DOHH2 (cell line): ENCODE measurements around the gene PRKD3.

Experiments used
- H3F3A ChIP-seq: fragments of 200-600 bp; sonication (generic), shearing (Covaris generic); 2 replicates; pipeline ENCODE4 v1.6.0; 2016; ENCODE audit warnings: antibody characterized with exemption, mild to moderate bottlenecking; ENCODE audit not compliant: control insufficient read depth, insufficient read depth
- H3K27ac ChIP-seq: fragments of 200-600 bp; sonication (generic); 2 replicates; pipeline ENCODE4 v1.5.1; 2014; ENCODE audit warnings: low read depth, mild to moderate bottlenecking, low read length, moderate library complexity
- H3K27me3 ChIP-seq: fragments of 200-600 bp; sonication (generic); 2 replicates; pipeline ENCODE4 v1.6.1; 2014; ENCODE audit warnings: mild to moderate bottlenecking, low read length, mixed read lengths; ENCODE audit not compliant: control insufficient read depth
- H3K36me3 ChIP-seq: fragments of 200-600 bp; sonication (generic); 2 replicates; pipeline ENCODE4 v1.6.1; 2014; ENCODE audit warnings: mild to moderate bottlenecking, low read length, moderate library complexity, mixed read lengths; ENCODE audit not compliant: control insufficient read depth
- H3K4me1 ChIP-seq: fragments of 200-600 bp; sonication (generic); 2 replicates; pipeline ENCODE4 v1.6.1; 2014; ENCODE audit warnings: mild to moderate bottlenecking, low read length, mixed read lengths; ENCODE audit not compliant: control insufficient read depth
- H3K4me2 ChIP-seq: fragments of 200-600 bp; sonication (generic); 2 replicates; pipeline ENCODE4 v1.6.0; 2014; ENCODE audit warnings: mild to moderate bottlenecking, low read length, moderate library complexity
- H3K4me3 ChIP-seq: fragments of 200-600 bp; sonication (generic); 2 replicates; pipeline ENCODE4 v1.5.1; 2014; ENCODE audit warnings: mild to moderate bottlenecking, low read length, mixed read lengths
- H3K79me2 ChIP-seq: fragments of 200-600 bp; sonication (generic); 2 replicates; pipeline ENCODE4 v1.6.1; 2014; ENCODE audit warnings: mild to moderate bottlenecking, low read length, mixed read lengths; ENCODE audit not compliant: control insufficient read depth
- H3K9me2 ChIP-seq: fragments of 200-600 bp; sonication (generic); replicated peaks from 2 replicates; pipeline ENCODE4 v1.6.1; 2014; ENCODE audit warnings: mild to moderate bottlenecking, low read length, mixed read lengths; ENCODE audit not compliant: control insufficient read depth
- H3K9me3 ChIP-seq: fragments of 200-600 bp; sonication (generic); 2 replicates; pipeline ENCODE4 v1.6.1; 2014; ENCODE audit warnings: antibody characterized with exemption, low read length, mixed read lengths; ENCODE audit not compliant: control insufficient read depth, insufficient read depth
- H4K20me1 ChIP-seq: fragments of 200-600 bp; sonication (generic); 2 replicates; pipeline ENCODE4 v1.6.0; 2014; ENCODE audit warnings: low read depth, mild to moderate bottlenecking, antibody characterized with exemption, low read length, moderate library complexity; ENCODE audit not compliant: control insufficient read depth, insufficient read depth
- CTCF ChIP-seq: fragments of 200-600 bp; sonication (generic); IDR thresholded peaks from one replicate; pipeline ENCODE4 v1.5.1; 2014; ENCODE audit warnings: antibody characterized with exemption, mild to moderate bottlenecking, low read depth, low read length; ENCODE audit not compliant: poor library complexity, severe bottlenecking
- EZH2phosphoT487 ChIP-seq: fragments of 200-600 bp; sonication (generic); IDR thresholded peaks from 2 replicates; pipeline ENCODE4 v1.6.1; 2017; ENCODE audit warnings: borderline replicate concordance, mild to moderate bottlenecking, antibody characterized with exemption, low read length, moderate library complexity, mixed read lengths

Gene PRKD3

GRCh38 chr2:37283207-37283606 is 41.4 kb downstream of the PRKD3 start:
- H3K27me3 ChIP-seq = no peaks in the 10 kb centered on the region
- no peaks in the 10 kb centered on the region for H3K79me2 ChIP-seq
- H3K4me2 ChIP-seq = no peak overlapping the region
- H3K9me2 ChIP-seq = no peaks in the 10 kb centered on the region
- H3K9me3 ChIP-seq = no peaks in the 10 kb centered on the region
- H3K4me1 ChIP-seq = no peaks in the 10 kb centered on the region
- no peak overlapping the region for H3K27ac ChIP-seq
- TF ChIP-seq CTCF = no peak
- TF ChIP-seq EZH2phosphoT487 = no peak
- no peaks in the 10 kb centered on the region for H4K20me1 ChIP-seq
- H3K36me3 ChIP-seq = peaks cover 67% of the 10 kb centered on the region
- no peaks in the 10 kb centered on the region; the same call in 1 of the 2 replicates for H3F3A ChIP-seq
- H3K4me3 ChIP-seq = no peak overlapping the region

- Histone ChIP-seq H3K36me3 (peaks cover 65% of the 10 kb centered on the region), H3K4me1 (no peaks in the 10 kb centered on the region), H3K27ac (no peak overlapping the region), H3K4me2 (no peak overlapping the region), H3K9me3 (no peaks in the 10 kb centered on the region), H3K4me3 (no peak overlapping the region), H3K79me2 (no peaks in the 10 kb centered on the region), H3F3A (no peaks in the 10 kb centered on the region; the same call in 1 of the 2 replicates), H3K27me3 (no peaks in the 10 kb centered on the region), H4K20me1 (no peaks in the 10 kb centered on the region), H3K9me2 (no peaks in the 10 kb centered on the region)
- TF ChIP-seq EZH2phosphoT487 = no peak
- no peak for TF ChIP-seq CTCF
These were observed 41.9 kb downstream of the PRKD3 start for GRCh38 chr2:37282746-37283145.

- Histone ChIP-seq H3K9me3 (no peaks in the 10 kb centered on the region), H3K27me3 (no peaks in the 10 kb centered on the region), H3K36me3 (peaks cover 67% of the 10 kb centered on the region), H3K4me3 (no peak overlapping the region), H3F3A (no peaks in the 10 kb centered on the region; the same call in 1 of the 2 replicates), H3K4me2 (no peak overlapping the region), H3K9me2 (no peaks in the 10 kb centered on the region), H4K20me1 (no peaks in the 10 kb centered on the region), H3K79me2 (no peaks in the 10 kb centered on the region), H3K27ac (no peak overlapping the region), H3K4me1 (no peaks in the 10 kb centered on the region)
- no peak for TF ChIP-seq EZH2phosphoT487
- peak; percentile 55 for TF ChIP-seq CTCF
These were observed 42.7 kb downstream of the PRKD3 start for GRCh38 chr2:37281916-37282315.

GRCh38 chr2:37276291-37276690 is 48.3 kb downstream of the PRKD3 start:
- TF ChIP-seq CTCF (no peak), EZH2phosphoT487 (no peak)
- no peak overlapping the region for H3K4me2 ChIP-seq
- H3K27ac ChIP-seq = no peak overlapping the region
- no peak overlapping the region for H3K4me3 ChIP-seq
- H3K9me3 ChIP-seq = no peaks in the 10 kb centered on the region
- peaks cover 86% of the 10 kb centered on the region for H3K36me3 ChIP-seq
- H4K20me1 ChIP-seq = no peaks in the 10 kb centered on the region
- H3F3A ChIP-seq = no peaks in the 10 kb centered on the region
- no peaks in the 10 kb centered on the region for H3K9me2 ChIP-seq
- no peaks in the 10 kb centered on the region for H3K79me2 ChIP-seq
- H3K27me3 ChIP-seq = no peaks in the 10 kb centered on the region
- no peaks in the 10 kb centered on the region for H3K4me1 ChIP-seq
